HepG2 (cell line): Measurements from ENCODE around the gene TMEM271. TPM values are rescaled to one million over a fixed set of nuclear protein-coding genes. Genes with fewer than 3 reads are reported as not detected.

Experiments used
- ATAC-seq: fragments of 200-7000 bp; cut with Tn5 transposase; 3 replicates; pipeline ENCODE4 v1.9.1; 2020; ENCODE audit warnings: mild to moderate bottlenecking, moderate library complexity
- BruUV-seq: library from RNA; stranded (reverse); fragments of 400-500 nt; replicated peaks from 2 replicates; lab custom pipeline; 2021; lab: Mats Ljungman, UMichigan
- CTCF ChIA-PET: fragments of 300-600 bp; formaldehyde crosslinking; extraction: SDS; loops from one replicate; lab custom pipeline; 2021; ENCODE audit warnings: low total read pairs, inconsistent platforms, low intra/inter-chr PET ratio; lab: Yijun Ruan, JAX
- POLR2A ChIA-PET: fragments of 350-600 bp; sonication (Branson Sonifier 250); formaldehyde crosslinking; loops from one replicate; lab custom pipeline; 2020; ENCODE audit warnings: antibody characterized with exemption, inconsistent platforms; lab: Yijun Ruan, JAX
- DNase-seq: peaks from one replicate; pipeline ENCODE4 v3.0.0-alpha.2; 2015; ENCODE audit warnings: low spot score
- FAIRE-seq: peaks from 3 replicates; lab custom pipeline; 2011; peaks lifted over from hg19 to GRCh38; lab: Jason Lieb, UNC
- H2AFZ ChIP-seq: one replicate; pipeline ENCODE4 v1.6.1; 2011; ENCODE audit warnings: low read length, inconsistent platforms
- H3K27ac ChIP-seq: fragments of 300-600 bp; 3 replicates; pipeline ENCODE4 v1.8.0; 2011; ENCODE audit warnings: mixed run types, mild to moderate bottlenecking, mixed read lengths, low read length, inconsistent platforms; ENCODE audit not compliant: insufficient read depth; ENCODE audit errors: extremely low read length
- H3K27me3 ChIP-seq, 2 experiments: fragments of 200-600 bp in 1 of 2; 2 replicates in 1 of 2; 3 replicates in 1 of 2; pipeline versions ENCODE4 v1.6.0 to v1.8.0; 2011; ENCODE audit warnings: low read length in 2 of 2, mild to moderate bottlenecking in 2 of 2, moderate library complexity in 2 of 2, inconsistent platforms in 1 of 2; ENCODE audit not compliant: insufficient read depth in 2 of 2, control insufficient read depth in 1 of 2
- H3K36me3 ChIP-seq, 2 experiments: fragments of 200-600 bp in 1 of 2; replicated peaks in 1 of 2; 2 replicates in 1 of 2; 3 replicates in 1 of 2; pipeline versions ENCODE4 v1.5.1 to v1.8.0; 2011; ENCODE audit warnings: low read length in 2 of 2, inconsistent platforms in 1 of 2; ENCODE audit not compliant: insufficient read depth in 2 of 2, control insufficient read depth in 1 of 2
- H3K4me1 ChIP-seq: 2 replicates; pipeline ENCODE4 v1.5.1; 2012; ENCODE audit warnings: low read length, inconsistent platforms; ENCODE audit not compliant: insufficient read depth
- H3K4me2 ChIP-seq: 2 replicates; pipeline ENCODE4 v1.6.0; 2011; ENCODE audit warnings: low read depth, low read length, inconsistent platforms
- H3K4me3 ChIP-seq, 3 experiments: fragments of 200-600 bp in 1 of 3; sonication (generic), shearing (Covaris generic) in 1 of 3; replicated peaks in 1 of 3; 2 replicates each; pipeline ENCODE4 v1.5.1; 2011 to 2016; ENCODE audit warnings: low read length in 3 of 3, inconsistent platforms in 2 of 3, low read depth in 2 of 3, mild to moderate bottlenecking in 2 of 3, control low read depth in 1 of 3, mixed read lengths in 1 of 3; ENCODE audit not compliant: insufficient read depth in 1 of 3
- H3K79me2 ChIP-seq: one replicate; pipeline ENCODE4 v1.6.1; 2011; ENCODE audit warnings: low read length, inconsistent platforms; ENCODE audit not compliant: insufficient read depth
- H3K9ac ChIP-seq: 2 replicates; pipeline ENCODE4 v1.6.0; 2011; ENCODE audit warnings: mild to moderate bottlenecking, low read depth, low read length, inconsistent platforms; ENCODE audit not compliant: insufficient read depth
- H3K9me3 ChIP-seq: 2 replicates; pipeline ENCODE4 v1.5.1; 2012; ENCODE audit warnings: mild to moderate bottlenecking, low read length
- H4K20me1 ChIP-seq: 2 replicates; pipeline ENCODE4 v1.6.0; 2011; ENCODE audit warnings: inconsistent platforms, mild to moderate bottlenecking, low read length, moderate library complexity; ENCODE audit not compliant: insufficient read depth
- DRAP1 ChIP-seq: IDR thresholded peaks from 2 replicates; pipeline ENCODE4 v1.6.1; 2016; ENCODE audit warnings: missing genetic modification reagents, missing compliant biosample characterization
- GLMP ChIP-seq: sonication (generic); formaldehyde crosslinking; IDR thresholded peaks from 2 replicates; pipeline ENCODE4 v1.9.0; 2021; ENCODE audit warnings: missing genetic modification reagents, mild to moderate bottlenecking, borderline replicate concordance
- MEIS2 ChIP-seq: sonication (generic); formaldehyde crosslinking; IDR thresholded peaks from 2 replicates; pipeline ENCODE4 v1.9.0; 2021; ENCODE audit warnings: mild to moderate bottlenecking, missing genetic modification reagents
- NFE2L1 ChIP-seq: sonication (generic); formaldehyde crosslinking; IDR thresholded peaks from 2 replicates; pipeline ENCODE4 v1.4.0; 2020; ENCODE audit warnings: missing genetic modification reagents, mild to moderate bottlenecking, borderline replicate concordance
- RAD51 ChIP-seq: fragments of 450-650 bp; IDR thresholded peaks from 2 replicates; pipeline ENCODE4 v1.6.1; 2016; ENCODE audit warnings: borderline replicate concordance
- RFXANK ChIP-seq: IDR thresholded peaks from 2 replicates; pipeline ENCODE4 v1.6.1; 2016
- SP4 ChIP-seq: sonication (generic); formaldehyde crosslinking; IDR thresholded peaks from 2 replicates; pipeline ENCODE4 v1.8.1; 2023; ENCODE audit warnings: mild to moderate bottlenecking, missing genetic modification reagents
- ZMAT5 ChIP-seq: sonication (generic); formaldehyde crosslinking; IDR thresholded peaks from 2 replicates; pipeline ENCODE4 v1.5.0; 2020; ENCODE audit warnings: mild to moderate bottlenecking, low read depth, missing genetic modification reagents, borderline replicate concordance
- ZNF143 ChIP-seq: sonication (generic); formaldehyde crosslinking; IDR thresholded peaks from 2 replicates; pipeline ENCODE4 v1.4.0; 2020; ENCODE audit warnings: missing genetic modification reagents
- ZNF333 ChIP-seq: sonication (generic); formaldehyde crosslinking; IDR thresholded peaks from 2 replicates; pipeline ENCODE4 v1.4.0; 2020; ENCODE audit warnings: mild to moderate bottlenecking, missing genetic modification reagents, borderline replicate concordance
- ZNF547 ChIP-seq: sonication (generic); formaldehyde crosslinking; IDR thresholded peaks from 2 replicates; pipeline ENCODE4 v1.5.1; 2020; ENCODE audit warnings: mild to moderate bottlenecking, missing genetic modification reagents
- ZNF7 ChIP-seq: IDR thresholded peaks from 2 replicates; pipeline ENCODE4 v1.6.1; 2016; ENCODE audit warnings: missing biosample characterization, missing genetic modification reagents
- WGBS: methylation state at CpG from one replicate; pipeline ENCODE4 v1.1.6; 2017; ENCODE audit warnings: low lambda C conversion rate; 5-methylcytosine and 5-hydroxymethylcytosine counted together
- in situ Hi-C: cut with HindIII; loops from 2 replicates; pipeline ENCODE4 v1.10.0; 2017; ENCODE audit warnings: low pct_unique_long_range_greater_than_20kb; ENCODE audit not compliant: extremely low pct_ligation_motif_present
- intact Hi-C: fragments of 100-400 bp; cut with micrococcal nuclease; formaldehyde crosslinking; loops from one replicate; pipeline ENCODE4 v1.10.0; 2022; ENCODE audit not compliant: unreplicated experiment
- polyA plus RNA-seq, 8 experiments: library from polyadenylated mRNA; depleted of rRNA in 3 of 8; stranded (reverse) in 7 of 8; unstranded in 1 of 8; fragments of >200 nt; fragmentation: Illumina TruSeq in 4 of 8; extraction: Trizol in 4 of 8; gene quantifications; 2 replicates each; pipeline versions ENCODE4 v1.2.1 to v1.2.3, GENCODE V29; 2011 to 2016; ENCODE audit warnings: low read depth in 4 of 8, missing spikeins in 1 of 8, mixed read lengths in 1 of 8; ENCODE audit not compliant: insufficient read depth in 1 of 8
- total RNA-seq, 5 experiments: library from RNA; depleted of rRNA; stranded (reverse); fragments of >200 nt; fragmentation: Illumina TruSeq; extraction: Trizol; gene quantifications; 2 replicates each; pipeline ENCODE4 v1.2.3, GENCODE V29; 2016; ENCODE audit warnings: low read depth in 1 of 5
- TF ChIP-seq, protein P1 (sequence below): IDR thresholded peaks from 2 replicates; pipeline ENCODE4 v1.6.1; 2012; ENCODE audit warnings: low read depth, low read length, improper control_type of control experiment

TMEM271 gene
- total and polyA plus RNA-seq, 2 of the 13 experiments (the other 11 are each of a cell fraction or from before 2014, with no cell fraction given): not detected

- Histone ChIP-seq H3K9ac (no peak overlapping the region), H3K27me3 (peaks cover 4 to 34% of the 10 kb centered on the region in 2 experiments), H3K4me2 (no peak overlapping the region), H2AFZ (no peak overlapping the region), H3K4me1 (peaks cover 22% of the 10 kb centered on the region), H3K27ac (no peak overlapping the region), H3K36me3 (no peaks in the 10 kb centered on the region), H3K9me3 (peaks cover 1% of the 10 kb centered on the region), H3K79me2 (no peaks in the 10 kb centered on the region), H3K4me3 (no peak overlapping the region), H4K20me1 (no peaks in the 10 kb centered on the region)
- FAIRE-seq: no peak
- no TSS peak for BruUV-seq
- intact Hi-C loops: no loop called here
- peak; percentile 55; the same call in 1 of the 2 replicates for TF ChIP-seq ZNF7
- no peak for TF ChIP-seq GLMP (CRISPR knock-in tag)
- POLR2A ChIA-PET: no interaction called here
- no peak for ATAC-seq
- 21% methylated on average over 9 of the region's 16 CpGs for WGBS
- in situ Hi-C loops: no loop called here
- CTCF ChIA-PET: no interaction called here
- DNase-seq: no peak
These were observed 13.3 kb upstream of the TMEM271 start for GRCh38 chr4:589219-589963.

DNA sequence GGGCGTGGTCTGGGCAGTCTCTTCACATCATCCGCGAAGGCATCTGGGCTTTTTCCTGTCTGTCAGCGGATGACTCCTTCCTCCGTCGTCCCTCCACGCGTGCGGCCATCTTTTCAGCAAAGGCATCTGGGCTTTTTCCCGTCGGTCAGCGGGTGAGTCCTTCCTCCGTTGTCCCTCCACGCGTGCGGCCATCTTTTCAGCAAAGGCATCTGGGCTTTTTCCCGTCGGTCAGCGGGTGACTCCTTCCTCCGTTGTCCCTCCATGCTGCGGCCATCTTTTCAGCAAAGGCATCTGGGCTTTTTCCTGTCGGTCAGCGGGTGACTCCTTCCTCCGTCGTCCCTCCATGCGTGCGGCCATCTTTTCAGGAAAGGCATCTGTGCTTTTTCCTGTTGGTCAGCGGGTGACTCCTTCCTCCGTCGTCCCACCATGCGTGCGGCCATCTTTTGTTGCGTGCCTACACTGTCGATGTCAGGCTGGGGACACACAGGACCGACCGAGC is 12.3 kb upstream of the TMEM271 start:
- H3K79me2 ChIP-seq: no peaks in the 10 kb centered on the region
- ChIA-PET CTCF (no interaction called here), POLR2A (no interaction called here)
- FAIRE-seq (no peak), ATAC-seq (no peak), DNase-seq (no peak)
- no peak overlapping the region for H2AFZ ChIP-seq
- H4K20me1 ChIP-seq: no peaks in the 10 kb centered on the region
- no TSS peak for BruUV-seq
- no peak overlapping the region for H3K9ac ChIP-seq
- WGBS: 75% methylated on average over 36 of the region's 36 CpGs
- peaks cover 22% of the 10 kb centered on the region for H3K4me1 ChIP-seq
- no peak overlapping the region for H3K27ac ChIP-seq
- TF ChIP-seq MEIS2 (no peak), RAD51 (no peak), ZNF143 (no peak), RFXANK (no peak), ZNF333 (no peak), SP4 (CRISPR knock-in tag) (no peak), DRAP1 (CRISPR knock-in tag) (no peak), ZNF547 (CRISPR knock-in tag) (no peak), NFE2L1 (CRISPR knock-in tag) (no peak), ZMAT5 (CRISPR knock-in tag) (no peak)
- TF ChIP-seq, protein P1, sequence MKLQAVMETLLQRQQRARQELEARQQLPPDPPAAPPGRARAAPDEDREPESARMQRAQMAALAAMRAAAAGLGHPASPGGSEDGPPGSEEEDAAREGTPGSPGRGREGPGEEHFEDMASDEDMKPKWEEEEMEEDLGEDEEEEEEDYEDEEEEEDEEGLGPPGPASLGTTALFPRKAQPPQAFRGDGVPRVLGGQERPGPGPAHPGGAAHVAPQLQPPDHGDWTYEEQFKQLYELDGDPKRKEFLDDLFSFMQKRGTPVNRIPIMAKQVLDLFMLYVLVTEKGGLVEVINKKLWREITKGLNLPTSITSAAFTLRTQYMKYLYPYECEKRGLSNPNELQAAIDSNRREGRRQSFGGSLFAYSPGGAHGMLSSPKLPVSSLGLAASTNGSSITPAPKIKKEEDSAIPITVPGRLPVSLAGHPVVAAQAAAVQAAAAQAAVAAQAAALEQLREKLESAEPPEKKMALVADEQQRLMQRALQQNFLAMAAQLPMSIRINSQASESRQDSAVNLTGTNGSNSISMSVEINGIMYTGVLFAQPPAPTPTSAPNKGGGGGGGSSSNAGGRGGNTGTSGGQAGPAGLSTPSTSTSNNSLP: no peak
- H3K9me3 ChIP-seq: peaks cover 11% of the 10 kb centered on the region
- intact Hi-C loops (no loop called here), in situ Hi-C loops (no loop called here)
- no peak overlapping the region for H3K4me3 ChIP-seq
- no peaks in the 10 kb centered on the region for H3K36me3 ChIP-seq
- no peak overlapping the region for H3K4me2 ChIP-seq
- H3K27me3 ChIP-seq: peaks cover 4 to 34% of the 10 kb centered on the region in 2 experiments
